ENCODE data around the gene SBF2. TPM values are rescaled to one million over a fixed set of nuclear protein-coding genes. Genes with fewer than 3 reads are reported as not detected.

SBF2 gene
- total RNA-seq, 1 donor from 2014 or later: 44.9 TPM

DNA sequence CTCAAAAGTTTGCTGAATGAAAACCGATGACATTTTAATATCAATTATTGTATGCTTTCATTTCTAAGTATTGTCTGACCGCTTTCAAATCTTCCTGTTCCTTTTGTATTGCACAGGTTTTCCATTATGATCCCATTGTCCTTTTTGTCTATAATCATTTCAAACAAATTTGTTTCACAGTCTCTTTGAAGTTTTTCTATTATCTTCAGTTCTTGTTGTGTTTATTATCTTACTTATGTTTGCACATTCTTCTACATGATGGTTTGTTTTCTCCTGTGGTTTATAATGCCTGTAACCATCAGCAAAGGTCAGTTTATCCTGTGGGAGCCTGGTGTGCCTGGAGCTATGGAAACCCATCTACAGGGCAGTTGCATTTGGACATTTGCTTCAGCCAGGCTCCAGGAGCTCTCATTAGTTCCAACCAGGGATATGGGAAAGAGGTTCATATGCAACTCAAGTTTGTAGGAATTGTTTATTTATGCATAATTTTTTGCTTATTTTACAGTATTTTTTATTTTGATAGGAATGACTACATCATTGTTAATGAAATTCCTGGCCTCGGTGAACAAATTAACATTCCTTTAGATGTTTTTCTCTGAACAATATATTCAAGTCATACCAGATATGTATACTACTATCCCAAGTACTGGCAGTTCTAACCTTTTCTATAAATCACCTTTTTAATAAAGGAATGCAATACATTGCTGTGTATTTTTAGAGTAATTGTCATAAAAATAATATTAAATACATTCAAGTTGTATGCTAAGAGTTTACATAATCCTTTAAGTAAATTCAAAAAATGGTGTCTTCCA lies 179.2 kb downstream of the SBF2 start:
- no peak overlapping the region for H3K27ac Mint-ChIP-seq
- H3K36me3 Mint-ChIP-seq (ENCODE audit: insufficient read depth): peaks cover 1% of the 10 kb centered on the region
- no peaks in the 10 kb centered on the region for H3K9me3 Mint-ChIP-seq (ENCODE audit: low read depth)
- TF ChIP-seq, protein P1, sequence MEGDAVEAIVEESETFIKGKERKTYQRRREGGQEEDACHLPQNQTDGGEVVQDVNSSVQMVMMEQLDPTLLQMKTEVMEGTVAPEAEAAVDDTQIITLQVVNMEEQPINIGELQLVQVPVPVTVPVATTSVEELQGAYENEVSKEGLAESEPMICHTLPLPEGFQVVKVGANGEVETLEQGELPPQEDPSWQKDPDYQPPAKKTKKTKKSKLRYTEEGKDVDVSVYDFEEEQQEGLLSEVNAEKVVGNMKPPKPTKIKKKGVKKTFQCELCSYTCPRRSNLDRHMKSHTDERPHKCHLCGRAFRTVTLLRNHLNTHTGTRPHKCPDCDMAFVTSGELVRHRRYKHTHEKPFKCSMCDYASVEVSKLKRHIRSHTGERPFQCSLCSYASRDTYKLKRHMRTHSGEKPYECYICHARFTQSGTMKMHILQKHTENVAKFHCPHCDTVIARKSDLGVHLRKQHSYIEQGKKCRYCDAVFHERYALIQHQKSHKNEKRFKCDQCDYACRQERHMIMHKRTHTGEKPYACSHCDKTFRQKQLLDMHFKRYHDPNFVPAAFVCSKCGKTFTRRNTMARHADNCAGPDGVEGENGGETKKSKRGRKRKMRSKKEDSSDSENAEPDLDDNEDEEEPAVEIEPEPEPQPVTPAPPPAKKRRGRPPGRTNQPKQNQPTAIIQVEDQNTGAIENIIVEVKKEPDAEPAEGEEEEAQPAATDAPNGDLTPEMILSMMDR (IDR thresholded peaks at IDR 0.05; ENCODE audit: unreplicated experiment): no peak
- H3K27me3 Mint-ChIP-seq: no peaks in the 10 kb centered on the region
- DNase-seq (ENCODE audit: low spot score, unreplicated experiment): no peak
- no peak overlapping the region for H3K4me3 Mint-ChIP-seq (ENCODE audit: low read depth)
- peaks cover 3% of the 10 kb centered on the region for H3K4me1 Mint-ChIP-seq (ENCODE audit: low read depth)

DNA sequence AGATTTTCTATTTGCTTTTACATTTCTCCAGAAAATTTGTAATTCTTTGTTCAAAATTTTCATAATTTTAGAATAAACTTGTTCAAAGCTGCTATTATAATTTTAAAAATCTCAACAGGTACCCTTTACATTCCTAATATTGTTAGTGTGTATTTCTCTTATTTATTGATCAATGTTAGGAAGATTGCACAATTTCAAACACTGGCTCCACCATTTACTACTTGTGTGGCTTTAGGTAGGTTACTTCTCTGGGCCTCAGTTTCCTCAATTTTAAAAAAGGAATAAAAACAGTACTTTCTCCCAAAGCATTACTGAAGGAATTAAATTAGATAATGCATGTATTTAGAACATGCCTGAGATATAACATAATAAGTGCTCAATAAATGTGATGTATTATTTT lies 180.2 kb downstream of the SBF2 start:
- Mint-ChIP-seq H3K27me3 (no peaks in the 10 kb centered on the region), H3K4me1 (ENCODE audit: low read depth) (peaks cover 3% of the 10 kb centered on the region), H3K36me3 (ENCODE audit: insufficient read depth) (peaks cover 1% of the 10 kb centered on the region), H3K27ac (no peak overlapping the region), H3K4me3 (ENCODE audit: low read depth) (no peak overlapping the region), H3K9me3 (ENCODE audit: low read depth) (no peaks in the 10 kb centered on the region)
- TF ChIP-seq, protein P1 (IDR thresholded peaks at IDR 0.05; ENCODE audit: unreplicated experiment): no peak
- DNase-seq (ENCODE audit: low spot score, unreplicated experiment): no peak

DNA sequence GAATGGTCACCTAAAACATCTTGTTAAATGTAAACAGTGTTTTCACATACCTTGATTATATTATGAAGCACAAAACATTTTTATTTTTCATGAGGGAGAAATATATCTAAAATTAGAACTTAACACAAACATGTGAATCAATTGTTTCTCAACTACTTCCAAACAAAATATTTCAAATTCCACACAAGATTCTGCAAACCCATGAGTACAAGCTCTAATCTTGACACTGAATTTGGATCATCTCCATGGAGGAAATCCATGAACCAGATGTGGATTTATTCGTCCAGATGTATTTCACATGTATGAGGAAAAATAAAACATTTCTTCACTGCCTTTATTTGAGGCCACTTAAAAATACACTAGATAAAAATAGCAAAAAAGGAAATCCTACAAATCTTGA lies 184.2 kb downstream of the SBF2 start:
- H3K27ac Mint-ChIP-seq: no peak overlapping the region
- H3K9me3 Mint-ChIP-seq (ENCODE audit: low read depth): no peaks in the 10 kb centered on the region
- peaks cover 1% of the 10 kb centered on the region for H3K36me3 Mint-ChIP-seq (ENCODE audit: insufficient read depth)
- TF ChIP-seq, protein P1 (IDR thresholded peaks at IDR 0.05; ENCODE audit: unreplicated experiment): no peak
- H3K4me3 Mint-ChIP-seq (ENCODE audit: low read depth): no peak overlapping the region
- H3K27me3 Mint-ChIP-seq: no peaks in the 10 kb centered on the region
- peaks cover 1% of the 10 kb centered on the region for H3K4me1 Mint-ChIP-seq (ENCODE audit: low read depth)
- no peak for DNase-seq (ENCODE audit: low spot score, unreplicated experiment)

DNA sequence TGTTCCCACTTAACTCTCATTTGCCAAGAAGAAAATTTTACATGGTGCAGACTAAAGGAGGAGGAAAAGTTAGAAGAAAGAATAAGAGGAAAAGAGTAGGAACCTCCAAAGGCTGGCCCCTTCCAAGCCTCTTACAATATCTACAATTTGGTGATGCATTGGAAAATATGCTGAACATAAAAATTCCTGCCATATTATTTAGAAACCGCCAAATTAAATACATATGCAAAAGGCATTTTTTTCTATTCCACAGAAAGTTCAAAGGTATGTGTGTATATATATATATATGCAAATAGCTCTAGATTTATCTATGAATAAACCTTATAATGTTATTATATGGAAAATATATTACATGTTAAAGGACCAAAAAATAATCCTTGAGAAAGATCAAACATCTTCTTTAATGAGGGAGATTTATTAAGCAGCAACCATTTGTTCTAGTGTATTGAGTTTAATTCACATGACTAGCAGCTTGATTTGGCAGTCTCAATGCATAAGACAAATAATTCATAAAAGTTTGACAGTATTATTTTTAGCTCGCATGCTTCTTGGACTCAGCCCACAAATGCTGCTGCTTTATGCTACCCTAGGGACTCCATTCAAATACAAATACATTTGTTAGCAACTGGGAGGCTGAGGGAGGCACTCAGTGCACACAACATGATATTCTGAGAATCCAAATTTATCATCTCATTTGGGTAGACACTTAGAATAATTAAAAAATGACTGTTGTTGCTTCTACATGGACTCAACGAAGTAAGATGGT lies 184.9 kb downstream of the SBF2 start:
- TF ChIP-seq, protein P1 (IDR thresholded peaks at IDR 0.05; ENCODE audit: unreplicated experiment): no peak
- Mint-ChIP-seq H3K27ac (no peak overlapping the region), H3K9me3 (ENCODE audit: low read depth) (no peaks in the 10 kb centered on the region), H3K36me3 (ENCODE audit: insufficient read depth) (peaks cover 1% of the 10 kb centered on the region), H3K4me1 (ENCODE audit: low read depth) (no peaks in the 10 kb centered on the region), H3K27me3 (no peaks in the 10 kb centered on the region), H3K4me3 (ENCODE audit: low read depth) (no peak overlapping the region)
- DNase-seq (ENCODE audit: low spot score, unreplicated experiment): no peak

DNA sequence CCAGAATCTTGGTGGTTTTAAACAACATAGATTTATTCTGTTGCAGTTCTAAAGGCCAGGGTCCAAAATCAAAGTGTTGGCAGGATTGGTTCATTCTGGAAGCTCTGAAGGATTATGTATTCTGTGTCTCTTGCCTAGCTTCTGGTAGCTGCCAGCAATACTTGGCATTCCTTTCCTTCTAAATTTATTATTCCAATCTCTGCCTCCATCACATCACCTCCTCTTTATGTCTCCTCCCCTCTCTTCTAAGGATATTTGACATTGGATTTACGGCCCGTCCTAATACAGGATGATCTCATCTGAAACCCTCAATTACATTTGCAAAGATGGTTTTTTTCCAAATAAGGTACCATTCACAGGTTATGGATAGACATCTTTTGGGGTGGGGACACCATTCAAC lies 186.5 kb downstream of the SBF2 start:
- H3K27ac Mint-ChIP-seq: no peak overlapping the region
- TF ChIP-seq, protein P1 (IDR thresholded peaks at IDR 0.05; ENCODE audit: unreplicated experiment): no peak
- no peak for DNase-seq (ENCODE audit: low spot score, unreplicated experiment)
- H3K4me1 Mint-ChIP-seq (ENCODE audit: low read depth): no peaks in the 10 kb centered on the region
- H3K9me3 Mint-ChIP-seq (ENCODE audit: low read depth): no peaks in the 10 kb centered on the region
- no peak overlapping the region for H3K4me3 Mint-ChIP-seq (ENCODE audit: low read depth)
- H3K36me3 Mint-ChIP-seq (ENCODE audit: insufficient read depth): peaks cover 1% of the 10 kb centered on the region
- H3K27me3 Mint-ChIP-seq: no peaks in the 10 kb centered on the region
